ENCODE data around the gene PCBP3.

The PCBP3 gene

GRCh38 chr21:45796003-45796402, 152.5 kb downstream of the PCBP3 start:
- H3K27me3 ChIP-seq (ENCODE audit: insufficient read depth, low read depth), result peaks cover 16% of the 10 kb centered on the region; the same call in 1 of the 2 replicates
- H4K20me1 ChIP-seq (ENCODE audit: insufficient read depth), result no peaks in the 10 kb centered on the region
- H3K4me1 ChIP-seq (ENCODE audit: low read depth, poor library complexity, severe bottlenecking), result no peaks in the 10 kb centered on the region
- H3K79me2 ChIP-seq (ENCODE audit: insufficient read depth, low read depth), result no peaks in the 10 kb centered on the region
- H3K36me3 ChIP-seq (ENCODE audit: insufficient read depth), result no peaks in the 10 kb centered on the region
- H3K9ac ChIP-seq, result no peak overlapping the region
- no peak overlapping the region for H3K27ac ChIP-seq
- no peak overlapping the region for H2AFZ ChIP-seq (ENCODE audit: low read depth)
- no peak for TF ChIP-seq CTCF (conservative IDR thresholded peaks at IDR 0.05; ENCODE audit: low read depth, low read length)
- H3K4me3 ChIP-seq (IDR thresholded peaks at IDR 0.05; ENCODE audit: insufficient read depth, low read depth, low read length), result no peak overlapping the region
- H3K4me2 ChIP-seq, result no peak overlapping the region

GRCh38 chr21:45797338-45797737, 153.8 kb downstream of the PCBP3 start:
- Histone ChIP-seq H3K79me2 (ENCODE audit: insufficient read depth, low read depth) (no peaks in the 10 kb centered on the region), H3K27ac (no peak overlapping the region), H3K27me3 (ENCODE audit: insufficient read depth, low read depth) (peaks cover 25% of the 10 kb centered on the region; the same call in 1 of the 2 replicates), H3K36me3 (ENCODE audit: insufficient read depth) (no peaks in the 10 kb centered on the region), H4K20me1 (ENCODE audit: insufficient read depth) (no peaks in the 10 kb centered on the region), H3K4me3 (IDR thresholded peaks at IDR 0.05; ENCODE audit: insufficient read depth, low read depth, low read length) (no peak overlapping the region), H3K4me1 (ENCODE audit: low read depth, poor library complexity, severe bottlenecking) (no peaks in the 10 kb centered on the region), H2AFZ (ENCODE audit: low read depth) (no peak overlapping the region), H3K9ac (no peak overlapping the region), H3K4me2 (no peak overlapping the region)
- TF ChIP-seq CTCF (conservative IDR thresholded peaks at IDR 0.05; ENCODE audit: low read depth, low read length), result no peak

GRCh38 chr21:45799765-45800338, 156.3 kb downstream of the PCBP3 start:
- H3K79me2 ChIP-seq (ENCODE audit: insufficient read depth, low read depth), result no peaks in the 10 kb centered on the region
- H3K4me3 ChIP-seq (IDR thresholded peaks at IDR 0.05; ENCODE audit: insufficient read depth, low read depth, low read length), result no peak overlapping the region
- peaks cover 19% of the 10 kb centered on the region; the same call in 1 of the 2 replicates for H3K27me3 ChIP-seq (ENCODE audit: insufficient read depth, low read depth)
- H2AFZ ChIP-seq (ENCODE audit: low read depth), result no peak overlapping the region
- H3K27ac ChIP-seq, result no peak overlapping the region
- no peaks in the 10 kb centered on the region for H3K36me3 ChIP-seq (ENCODE audit: insufficient read depth)
- no peaks in the 10 kb centered on the region for H3K4me1 ChIP-seq (ENCODE audit: low read depth, poor library complexity, severe bottlenecking)
- H3K4me2 ChIP-seq, result no peak overlapping the region
- no peak for TF ChIP-seq CTCF (conservative IDR thresholded peaks at IDR 0.05; ENCODE audit: low read depth, low read length)
- H3K9ac ChIP-seq, result no peak overlapping the region
- H4K20me1 ChIP-seq (ENCODE audit: insufficient read depth), result no peaks in the 10 kb centered on the region

GRCh38 chr21:45800339-45801080, 157.0 kb downstream of the PCBP3 start:
- Histone ChIP-seq H3K4me3 (IDR thresholded peaks at IDR 0.05; ENCODE audit: insufficient read depth, low read depth, low read length) (no peak overlapping the region), H3K36me3 (ENCODE audit: insufficient read depth) (no peaks in the 10 kb centered on the region), H3K4me1 (ENCODE audit: low read depth, poor library complexity, severe bottlenecking) (no peaks in the 10 kb centered on the region), H3K79me2 (ENCODE audit: insufficient read depth, low read depth) (no peaks in the 10 kb centered on the region), H3K27ac (no peak overlapping the region), H3K27me3 (ENCODE audit: insufficient read depth, low read depth) (peaks cover 22% of the 10 kb centered on the region; the same call in 1 of the 2 replicates), H3K4me2 (no peak overlapping the region), H3K9ac (no peak overlapping the region), H2AFZ (ENCODE audit: low read depth) (no peak overlapping the region), H4K20me1 (ENCODE audit: insufficient read depth) (no peaks in the 10 kb centered on the region)
- no peak for TF ChIP-seq CTCF (conservative IDR thresholded peaks at IDR 0.05; ENCODE audit: low read depth, low read length)
